ENCODE measurements around the gene TBC1D22A. TPM values are rescaled to one million over a fixed set of nuclear protein-coding genes. Genes with fewer than 3 reads are reported as not detected.
"Not testable (repeated sequence)": the region's sequence is repeated elsewhere in the genome, so short reads cannot be mapped to it uniquely, and the experiment has no call there.

TBC1D22A gene
- total RNA-seq, 2 donors from 2014 or later, result 11.5 to 15.4 TPM

DNA sequence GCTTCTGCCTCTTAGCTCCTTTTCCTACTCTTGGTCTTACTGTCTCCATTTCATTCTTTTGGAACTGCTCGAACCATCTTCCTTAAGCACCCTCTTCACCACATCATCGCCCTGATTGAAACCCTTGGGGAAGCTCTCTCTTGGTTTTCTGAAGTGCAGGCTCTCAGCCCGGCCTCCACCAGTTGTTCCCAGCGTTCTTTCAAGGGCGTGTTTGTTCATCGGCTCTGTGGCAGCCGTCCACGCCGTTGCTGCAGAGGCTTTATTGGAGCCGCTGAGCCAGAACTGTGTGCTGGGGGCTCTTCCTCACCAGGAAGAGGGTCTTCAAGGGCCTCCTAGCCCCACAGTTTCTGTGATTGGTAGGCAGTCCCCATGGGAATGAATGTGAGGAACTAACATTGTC, 214.1 kb downstream of the TBC1D22A start:
- no peak for DNase-seq (ENCODE audit: low spot score)
- no peaks in the 10 kb centered on the region for H3K9me3 ChIP-seq
- H3K27me3 ChIP-seq, result no peaks in the 10 kb centered on the region
- peaks cover 0 to 11% of the 10 kb centered on the region in 2 donors for H3K4me1 ChIP-seq
- H3K27ac ChIP-seq, result no peak overlapping the region
- H3K4me3 ChIP-seq, result no peak overlapping the region
- H3K36me3 ChIP-seq, result peaks cover 8% of the 10 kb centered on the region
- TF ChIP-seq, protein P1, sequence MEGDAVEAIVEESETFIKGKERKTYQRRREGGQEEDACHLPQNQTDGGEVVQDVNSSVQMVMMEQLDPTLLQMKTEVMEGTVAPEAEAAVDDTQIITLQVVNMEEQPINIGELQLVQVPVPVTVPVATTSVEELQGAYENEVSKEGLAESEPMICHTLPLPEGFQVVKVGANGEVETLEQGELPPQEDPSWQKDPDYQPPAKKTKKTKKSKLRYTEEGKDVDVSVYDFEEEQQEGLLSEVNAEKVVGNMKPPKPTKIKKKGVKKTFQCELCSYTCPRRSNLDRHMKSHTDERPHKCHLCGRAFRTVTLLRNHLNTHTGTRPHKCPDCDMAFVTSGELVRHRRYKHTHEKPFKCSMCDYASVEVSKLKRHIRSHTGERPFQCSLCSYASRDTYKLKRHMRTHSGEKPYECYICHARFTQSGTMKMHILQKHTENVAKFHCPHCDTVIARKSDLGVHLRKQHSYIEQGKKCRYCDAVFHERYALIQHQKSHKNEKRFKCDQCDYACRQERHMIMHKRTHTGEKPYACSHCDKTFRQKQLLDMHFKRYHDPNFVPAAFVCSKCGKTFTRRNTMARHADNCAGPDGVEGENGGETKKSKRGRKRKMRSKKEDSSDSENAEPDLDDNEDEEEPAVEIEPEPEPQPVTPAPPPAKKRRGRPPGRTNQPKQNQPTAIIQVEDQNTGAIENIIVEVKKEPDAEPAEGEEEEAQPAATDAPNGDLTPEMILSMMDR (IDR thresholded peaks at IDR 0.05), result no peak

DNA sequence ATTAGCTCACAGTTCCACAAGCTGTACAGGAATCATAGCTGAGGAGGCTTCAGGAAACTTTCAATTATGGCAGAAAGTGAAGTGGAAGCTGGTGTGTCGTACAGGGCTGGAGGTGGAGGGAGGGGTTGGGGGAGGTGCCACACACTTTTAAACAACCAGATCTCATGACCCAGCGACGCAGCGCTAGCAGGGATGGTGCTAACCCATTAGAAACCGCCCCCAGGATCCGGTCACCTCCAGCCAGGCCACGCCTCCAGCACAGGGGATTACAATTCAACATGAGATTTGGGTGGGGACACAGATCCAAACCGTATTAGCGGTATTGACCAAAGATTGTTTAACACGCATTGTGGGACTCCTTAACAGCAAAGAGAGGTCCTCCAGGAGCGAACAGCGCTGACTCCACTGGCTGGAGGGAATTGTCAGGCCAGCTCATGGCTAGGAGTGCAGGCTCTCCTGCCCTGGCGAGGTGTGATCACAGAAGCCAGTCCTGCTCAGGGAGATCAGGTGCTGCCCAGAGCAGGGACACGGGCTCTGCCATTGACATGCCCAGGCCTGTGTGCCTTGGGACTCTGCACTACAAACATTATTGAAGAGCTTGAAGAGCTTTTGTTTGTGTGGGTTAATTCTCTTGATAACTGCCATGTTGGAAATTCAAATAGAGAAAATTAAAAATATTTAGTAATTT, 215.3 kb downstream of the TBC1D22A start:
- H3K4me1 ChIP-seq, result no peaks in the 10 kb centered on the region
- H3K27me3 ChIP-seq, result no peaks in the 10 kb centered on the region
- H3K36me3 ChIP-seq, result peaks cover 8% of the 10 kb centered on the region
- no peaks in the 10 kb centered on the region for H3K9me3 ChIP-seq
- TF ChIP-seq, protein P1 (IDR thresholded peaks at IDR 0.05), result no peak
- no peak overlapping the region for H3K27ac ChIP-seq
- no peak overlapping the region for H3K4me3 ChIP-seq
- no peak for DNase-seq (ENCODE audit: low spot score)

DNA sequence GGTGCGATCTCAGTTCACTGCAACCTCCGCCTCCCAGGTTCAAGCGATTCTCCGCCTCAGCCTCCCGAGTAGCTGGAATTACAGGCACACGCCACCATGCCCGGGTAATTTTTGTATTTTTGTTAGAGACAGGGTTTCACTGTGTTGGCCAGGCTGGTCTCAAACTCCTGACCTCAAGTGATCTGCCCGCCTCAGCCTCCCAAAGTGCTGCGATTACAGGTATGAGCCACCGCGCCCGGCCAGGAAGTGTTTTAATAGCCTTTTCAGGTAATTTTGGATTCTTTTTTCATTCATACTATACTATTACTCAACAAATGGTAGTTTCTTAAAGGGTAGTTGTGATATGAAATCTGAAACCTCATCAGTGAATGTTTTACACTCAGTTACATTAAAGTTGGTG, 216.2 kb downstream of the TBC1D22A start:
- H3K36me3 ChIP-seq; H3K27me3 ChIP-seq; DNase-seq (ENCODE audit: low spot score): not testable (repeated sequence)

DNA sequence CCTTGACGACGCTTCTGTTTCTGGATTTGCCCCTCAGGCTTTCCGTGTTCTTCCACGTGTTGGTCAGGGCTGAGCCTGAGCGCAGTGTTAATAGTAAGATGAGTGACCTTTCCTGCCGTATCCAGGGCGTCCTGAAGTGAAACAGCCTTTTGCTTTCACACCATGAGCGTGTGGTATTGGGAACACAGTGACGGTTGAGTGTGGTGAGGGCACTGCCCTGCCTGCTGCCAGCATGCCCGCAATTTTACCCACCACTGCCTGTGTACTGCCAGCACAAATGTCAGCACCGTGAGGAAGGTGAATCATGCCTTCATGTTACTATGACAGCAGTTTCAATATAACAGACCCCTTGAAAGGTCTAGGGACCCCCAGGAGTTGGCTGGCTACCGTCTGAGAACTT, 217.1 kb downstream of the TBC1D22A start:
- no peaks in the 10 kb centered on the region for H3K27me3 ChIP-seq
- TF ChIP-seq, protein P1 (IDR thresholded peaks at IDR 0.05), result no peak
- no peak overlapping the region for H3K27ac ChIP-seq
- no peaks in the 10 kb centered on the region for H3K4me1 ChIP-seq
- no peak overlapping the region for H3K4me3 ChIP-seq
- no peaks in the 10 kb centered on the region for H3K9me3 ChIP-seq
- H3K36me3 ChIP-seq, result peaks cover 5% of the 10 kb centered on the region
- no peak for DNase-seq (ENCODE audit: low spot score)

More for the DNA sequence above, 216.2 kb downstream of the TBC1D22A start:
- not testable (repeated sequence) for H3K9me3 ChIP-seq, H3K4me1 ChIP-seq, H3K27ac ChIP-seq, H3K4me3 ChIP-seq

DNA sequence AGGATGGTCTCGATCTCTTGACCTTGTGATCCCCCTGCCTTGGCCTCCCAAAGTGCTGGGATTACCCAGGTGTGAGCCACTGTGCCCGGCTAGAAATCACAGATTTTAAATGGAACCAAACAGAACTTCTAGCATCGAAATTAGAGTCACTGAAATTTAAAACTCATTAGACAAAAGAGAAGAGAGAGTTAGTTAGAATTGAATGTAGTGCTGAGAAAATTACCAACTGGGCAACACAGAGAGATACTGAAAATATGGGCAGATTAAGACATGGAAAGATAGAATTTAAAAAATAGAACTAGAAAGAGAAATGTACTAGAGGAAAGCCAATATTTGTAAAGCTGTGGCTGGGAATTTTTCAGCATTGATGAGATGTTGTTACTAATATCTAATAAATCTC, 217.9 kb downstream of the TBC1D22A start:
- Histone ChIP-seq H3K4me1 (no peaks in the 10 kb centered on the region), H3K9me3 (no peaks in the 10 kb centered on the region), H3K4me3 (no peak overlapping the region), H3K27ac (no peak overlapping the region), H3K27me3 (no peaks in the 10 kb centered on the region), H3K36me3 (no peaks in the 10 kb centered on the region)
- TF ChIP-seq, protein P1 (IDR thresholded peaks at IDR 0.05), result no peak
- no peak for DNase-seq (ENCODE audit: low spot score)

DNA sequence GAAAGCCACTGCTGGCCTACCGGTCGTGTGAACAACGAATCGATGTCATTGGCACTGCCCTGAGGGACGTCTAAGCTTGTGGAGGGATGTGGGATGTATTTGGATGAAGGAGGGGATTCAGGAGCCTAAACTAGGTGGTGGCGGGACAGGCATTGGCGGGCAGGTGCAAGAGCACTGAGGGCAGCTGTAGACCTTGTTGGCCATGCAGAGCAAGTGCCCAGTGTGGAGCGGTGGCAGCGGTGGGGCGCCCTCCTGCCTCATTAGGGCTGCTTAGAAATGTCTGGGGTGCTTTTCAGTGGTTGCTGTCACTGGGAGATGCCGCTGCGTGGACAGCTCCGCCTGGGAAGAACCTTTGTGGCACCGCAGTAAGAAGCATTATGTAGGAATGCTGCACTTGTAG, 220.2 kb downstream of the TBC1D22A start:
- H3K27ac ChIP-seq, result no peak overlapping the region
- no peak for DNase-seq (ENCODE audit: low spot score)
- no peaks in the 10 kb centered on the region for H3K4me1 ChIP-seq
- no peaks in the 10 kb centered on the region for H3K9me3 ChIP-seq
- TF ChIP-seq, protein P1 (IDR thresholded peaks at IDR 0.05), result no peak
- H3K36me3 ChIP-seq, result no peaks in the 10 kb centered on the region
- no peak overlapping the region for H3K4me3 ChIP-seq
- no peaks in the 10 kb centered on the region for H3K27me3 ChIP-seq

All from right atrium auricular region (tissue), 2 donors.